Left lung (tissue), 14 donors: Measurements from ENCODE around the gene OR2T5. TPM values are rescaled to one million over a fixed set of nuclear protein-coding genes. Genes with fewer than 3 reads are reported as not detected.
"Not testable (repeated sequence)": the region's sequence is repeated elsewhere in the genome, so short reads cannot be mapped to it uniquely, and the experiment has no call there.

Experiments used
- ATAC-seq: fragments of 200-7000 bp; cut with Tn5 transposase; one replicate; pipeline ENCODE4 v1.9.1; 2020; ENCODE audit warnings: moderate library complexity
- DNase-seq, 4 donors: peaks; one replicate each; pipeline ENCODE4 v3.0.0-alpha.2; 2013 to 2020
- H3K27ac ChIP-seq, 2 donors: fragments of 200-600 bp; sonication (generic) in 1 of 2; one replicate each; pipeline versions ENCODE4 v1.5.0 to v1.8.0; 2020 to 2021
- H3K27me3 ChIP-seq, 2 donors: fragments of 200-600 bp; sonication (generic) in 1 of 2; one replicate each; pipeline versions ENCODE4 v1.5.0 to v1.8.0; 2020 to 2021
- H3K36me3 ChIP-seq, 2 donors: fragments of 200-600 bp; sonication (generic) in 1 of 2; one replicate each; pipeline versions ENCODE4 v1.5.0 to v1.8.0; 2020 to 2021
- H3K4me1 ChIP-seq, 2 donors: fragments of 200-600 bp; one replicate each; pipeline ENCODE4 v1.8.0; 2021
- H3K4me3 ChIP-seq, 2 donors: fragments of 200-600 bp; sonication (generic) in 1 of 2; one replicate each; pipeline versions ENCODE4 v1.5.0 to v1.8.0; 2020 to 2021; ENCODE audit warnings: mild to moderate bottlenecking in 1 of 2
- H3K9me3 ChIP-seq, 2 donors: fragments of 200-600 bp; sonication (generic) in 1 of 2; one replicate each; pipeline versions ENCODE4 v1.5.0 to v1.8.0; 2020 to 2021
- intact Hi-C, 2 donors: fragments of 100-400 bp; cut with DNase I; formaldehyde crosslinking; loops; one replicate each; pipeline versions ENCODE4 v1.11.2 to v1.14.2; 2022
- long read RNA-seq, 12 donors: library from polyadenylated mRNA in 2 of 12; unstranded in 2 of 12; transcript quantifications; one replicate each; pipeline ENCODE4 v2.0.0 and lab custom pipeline, GENCODE V29; 2019 to 2026
- polyA plus RNA-seq, 6 donors: library from polyadenylated mRNA; unstranded; fragments of 120-200 nt; gene quantifications; one replicate each; pipeline ENCODE4 v1.2.1, GENCODE V29; 2013; ENCODE audit not compliant: insufficient read length in 6 of 6
- total RNA-seq, 2 donors: library from RNA; stranded (reverse); fragmentation: NEBNext Ultra II Directional; extraction: Animal tissue kit (Norgen Biotek cat#: 25700); gene quantifications; one replicate each; pipeline ENCODE4 v1.2.1, GENCODE V29; 2021
- donor health status: DM: no; HTN: yes; CAD: no.
- donor health status: DM: no; HTN: no; CAD: no.

Gene OR2T5, protein sequence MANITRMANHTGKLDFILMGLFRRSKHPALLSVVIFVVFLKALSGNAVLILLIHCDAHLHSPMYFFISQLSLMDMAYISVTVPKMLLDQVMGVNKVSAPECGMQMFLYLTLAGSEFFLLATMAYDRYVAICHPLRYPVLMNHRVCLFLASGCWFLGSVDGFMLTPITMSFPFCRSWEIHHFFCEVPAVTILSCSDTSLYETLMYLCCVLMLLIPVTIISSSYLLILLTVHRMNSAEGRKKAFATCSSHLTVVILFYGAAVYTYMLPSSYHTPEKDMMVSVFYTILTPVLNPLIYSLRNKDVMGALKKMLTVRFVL
- not detected for total RNA-seq
- polyA plus RNA-seq, result not detected
- long read RNA-seq, donor 1, result 0 reads
- long read RNA-seq, donor 2, result 0 reads
- long read RNA-seq, donor 3, result 0 reads
- long read RNA-seq, donor 4, result 0 reads
- long read RNA-seq, donor 5, result 0 reads
- long read RNA-seq, donor 6, result 0 reads
- long read RNA-seq, donor 7, result 0 reads
- long read RNA-seq, donor 8, result 0 reads
- long read RNA-seq, donor 9, result 0 reads
- long read RNA-seq, donor 10, result 0 reads
- long read RNA-seq, donor 11, result 0 reads
- long read RNA-seq, donor 12, result 0 reads

DNA sequence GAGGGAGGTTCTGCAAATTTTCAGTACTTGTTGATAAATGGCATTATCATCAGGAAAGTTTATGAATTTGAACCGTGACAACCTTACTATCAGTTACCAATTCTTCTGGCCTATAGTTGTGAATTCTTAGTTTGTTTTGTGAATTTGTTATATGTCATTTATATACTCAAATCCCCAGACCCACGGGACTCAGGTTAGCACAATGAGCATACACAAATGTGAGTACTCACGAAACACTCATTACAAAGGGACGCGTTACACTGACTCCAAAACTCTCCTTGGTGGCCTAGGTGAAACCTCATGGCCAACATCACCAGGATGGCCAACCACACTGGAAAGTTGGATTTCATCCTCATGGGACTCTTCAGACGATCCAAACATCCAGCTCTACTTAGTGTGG, at the start of gene OR2T5:
OR2T5 (plus strand) TSS at position 301 of the 400 bp plus-strand sequence; CDS start at position 301, 0 bp downstream.
- H3K36me3 ChIP-seq, H3K27ac ChIP-seq, ATAC-seq, DNase-seq, H3K4me1 ChIP-seq, H3K9me3 ChIP-seq, intact Hi-C loops, H3K27me3 ChIP-seq, H3K4me3 ChIP-seq: not testable (repeated sequence)

DNA sequence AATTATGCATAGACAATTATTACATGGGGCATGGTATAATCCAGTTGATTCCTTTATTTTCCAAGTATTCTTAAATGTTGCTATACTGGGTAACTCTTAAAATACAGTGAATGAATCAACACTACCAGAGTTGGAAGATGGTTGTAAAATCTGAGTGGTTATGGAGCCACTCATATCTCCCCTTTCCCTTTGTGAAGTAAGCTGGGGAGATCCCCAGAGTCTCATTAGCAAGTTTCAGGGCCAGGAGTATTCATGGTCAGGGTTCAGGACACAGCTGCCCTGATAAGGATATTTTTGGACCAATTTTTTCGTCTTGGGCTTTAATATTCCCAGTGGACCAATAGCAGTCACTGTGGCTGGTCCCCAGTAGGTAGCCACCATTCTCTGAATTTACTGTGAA, 49.7 kb upstream of the OR2T5 start:
- intact Hi-C loops, H3K27me3 ChIP-seq, H3K4me3 ChIP-seq, ATAC-seq, H3K27ac ChIP-seq, H3K9me3 ChIP-seq, DNase-seq, H3K36me3 ChIP-seq, H3K4me1 ChIP-seq: not testable (repeated sequence)

DNA sequence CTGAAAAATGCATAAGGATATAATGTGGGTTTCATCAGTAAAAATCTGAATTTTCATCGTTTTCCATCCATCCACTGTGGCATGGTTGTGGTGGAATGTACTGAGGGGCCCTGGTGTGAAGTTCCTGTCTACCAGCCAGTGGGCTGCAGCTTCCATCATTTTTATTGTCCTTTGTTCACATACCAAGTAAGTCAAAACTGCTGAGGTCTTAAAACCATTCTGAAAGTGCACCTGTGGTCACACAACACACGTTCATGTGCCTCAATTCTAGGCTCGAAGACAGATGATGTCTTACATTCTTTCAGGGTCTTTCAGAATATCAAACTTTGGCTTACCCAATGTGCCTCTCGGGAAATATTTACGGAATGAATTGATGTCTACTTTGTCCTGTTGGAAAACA, 49.1 kb upstream of the OR2T5 start:
- H3K27me3 ChIP-seq, H3K4me3 ChIP-seq, H3K27ac ChIP-seq, ATAC-seq, H3K9me3 ChIP-seq, DNase-seq, intact Hi-C loops, H3K4me1 ChIP-seq, H3K36me3 ChIP-seq: not testable (repeated sequence)

DNA sequence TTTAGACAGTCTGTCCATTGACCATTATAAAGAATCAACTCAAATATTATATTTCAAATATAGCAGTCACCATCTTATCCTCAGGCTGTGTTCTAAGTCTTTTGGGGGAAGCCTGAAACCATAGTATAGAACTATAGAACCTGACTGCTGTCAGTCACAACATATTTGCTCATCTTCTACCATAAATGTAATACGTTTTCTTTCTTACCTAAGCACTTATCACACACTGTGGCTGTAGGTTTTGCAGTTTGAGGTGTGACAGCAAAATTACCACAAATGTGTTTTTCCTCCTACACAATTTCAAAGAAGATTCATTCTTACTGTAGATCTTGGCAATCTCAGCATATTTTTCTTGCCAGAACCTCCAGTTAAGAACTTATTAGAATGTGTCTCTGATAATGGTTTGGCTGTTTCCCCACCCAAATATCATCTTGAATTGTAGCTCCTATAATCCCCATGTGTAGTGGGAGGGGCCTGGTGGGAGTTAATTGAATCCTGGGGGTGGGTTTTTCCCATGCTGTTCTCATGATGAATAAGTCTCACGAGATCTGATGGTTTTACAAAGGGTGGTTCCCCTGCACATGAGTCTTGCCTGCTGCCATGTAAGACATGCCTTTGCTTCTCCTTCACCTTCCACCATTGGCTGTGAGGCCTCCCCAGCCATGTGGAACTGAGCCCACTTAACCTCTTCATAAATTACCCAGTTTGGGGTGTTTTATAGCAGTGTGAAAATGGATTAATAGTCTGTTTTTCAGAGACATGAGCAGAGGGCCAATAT, 45.7 kb upstream of the OR2T5 start:
- H3K36me3 ChIP-seq, H3K4me1 ChIP-seq, intact Hi-C loops, ATAC-seq, H3K27me3 ChIP-seq, H3K4me3 ChIP-seq, DNase-seq, H3K9me3 ChIP-seq, H3K27ac ChIP-seq: not testable (repeated sequence)

DNA sequence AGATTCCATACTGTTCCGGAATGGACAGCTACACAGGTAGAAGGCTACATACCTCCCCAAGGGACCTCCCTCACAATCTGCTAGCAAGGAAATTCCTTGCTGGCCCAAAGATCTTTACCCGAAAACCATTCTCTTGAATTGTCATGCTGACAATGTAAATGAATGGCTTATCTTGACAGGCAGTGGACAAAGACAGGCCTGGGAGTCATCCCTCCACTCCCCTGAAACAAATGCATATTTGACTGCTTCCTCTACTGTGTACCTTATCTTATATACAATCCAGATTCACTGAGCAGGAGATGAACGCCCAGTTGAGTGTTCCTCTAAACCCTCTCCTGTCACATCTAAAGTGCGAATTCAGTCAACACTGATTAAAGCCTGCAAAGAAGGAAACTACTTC, 43.8 kb upstream of the OR2T5 start:
- H3K27ac ChIP-seq, H3K4me3 ChIP-seq, H3K4me1 ChIP-seq, ATAC-seq, H3K36me3 ChIP-seq, H3K9me3 ChIP-seq, intact Hi-C loops, DNase-seq, H3K27me3 ChIP-seq: not testable (repeated sequence)

DNA sequence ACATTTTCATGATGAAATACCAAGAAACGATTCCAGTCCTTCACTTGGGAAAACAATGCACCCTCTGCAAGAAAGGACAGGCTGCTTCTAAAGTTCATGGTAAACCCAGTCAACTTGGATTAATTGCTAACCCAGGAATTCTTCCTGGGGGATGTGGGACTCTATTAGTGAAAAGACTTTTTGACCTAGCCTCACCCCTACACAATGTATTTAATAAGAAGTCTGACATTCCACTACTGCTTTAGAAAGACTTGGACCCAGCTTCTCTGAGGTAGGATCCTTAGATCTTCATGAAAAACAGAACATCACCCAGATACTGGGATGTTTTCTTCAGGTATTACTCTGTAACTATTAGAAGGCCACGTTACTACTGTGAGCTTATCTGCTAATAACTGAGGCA, 43.0 kb upstream of the OR2T5 start, which contains the start of gene OR2T2:
OR2T2 (plus strand) TSS at position 239 of the 400 bp plus-strand sequence. CDS start 7,161 bp downstream, outside the sequence.
- intact Hi-C loops, H3K36me3 ChIP-seq, H3K27me3 ChIP-seq, H3K27ac ChIP-seq, H3K4me3 ChIP-seq, ATAC-seq, H3K9me3 ChIP-seq, H3K4me1 ChIP-seq, DNase-seq: not testable (repeated sequence)

DNA sequence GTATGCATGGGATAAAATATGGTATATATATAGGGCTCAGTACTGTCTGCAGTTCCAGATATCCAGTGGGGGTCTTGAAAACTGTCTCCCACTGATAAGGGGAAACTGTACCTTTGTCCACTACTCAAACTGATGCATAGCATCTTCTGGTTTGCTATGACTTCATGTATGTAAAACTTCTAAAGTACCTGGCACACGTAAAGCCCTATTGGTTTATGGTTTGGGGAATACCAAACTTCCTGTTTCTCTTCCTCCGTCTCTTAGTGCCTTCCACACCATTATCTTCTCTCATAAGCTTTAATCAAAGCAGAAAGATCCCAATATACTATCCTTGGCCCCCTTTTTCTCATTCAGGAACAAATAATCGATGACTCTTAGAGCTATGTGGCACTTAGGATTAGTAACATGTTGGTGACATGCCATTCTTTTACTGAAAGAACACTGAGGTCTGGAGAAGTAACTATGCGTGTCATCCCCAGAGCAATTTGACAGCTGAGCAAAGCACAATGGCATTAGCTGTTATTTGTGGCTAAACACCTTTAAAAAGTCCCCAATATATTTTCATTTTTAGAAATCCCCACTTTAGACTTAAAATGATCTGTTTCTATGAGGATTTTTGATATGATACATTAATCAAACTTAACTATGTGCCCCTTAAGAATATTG, 39.8 kb upstream of the OR2T5 start:
- H3K4me3 ChIP-seq, DNase-seq, H3K9me3 ChIP-seq, ATAC-seq, H3K27me3 ChIP-seq, H3K36me3 ChIP-seq, H3K4me1 ChIP-seq, intact Hi-C loops, H3K27ac ChIP-seq: not testable (repeated sequence)

DNA sequence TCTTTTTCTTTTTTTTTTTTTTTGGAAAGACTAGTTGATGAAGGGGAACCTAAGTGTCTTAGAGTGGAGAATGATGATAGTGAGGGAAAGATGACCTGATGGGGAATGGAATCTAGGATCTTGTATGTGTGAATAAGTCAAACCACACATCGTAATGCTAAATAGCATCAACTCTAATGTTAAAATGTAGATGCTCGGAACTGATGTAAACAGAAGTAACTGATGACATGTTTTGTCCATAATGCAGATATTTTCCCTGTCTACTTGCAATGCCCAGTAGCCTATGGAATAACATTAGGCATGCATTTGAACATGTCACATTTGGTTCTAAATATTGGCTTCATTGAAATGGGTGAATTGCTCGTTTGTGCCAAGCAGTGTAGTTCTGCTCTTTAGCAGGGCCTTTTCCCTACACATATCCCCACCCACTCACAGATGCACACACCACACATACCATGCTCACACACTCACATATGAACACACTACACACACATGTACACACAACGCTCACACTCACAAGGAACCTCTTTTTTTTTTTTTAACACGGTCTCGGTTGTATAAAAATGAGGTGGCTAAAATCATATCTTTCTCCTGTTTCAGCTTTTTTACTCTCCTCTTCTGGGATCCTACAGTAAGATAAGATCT, 38.4 kb upstream of the OR2T5 start:
- ATAC-seq, DNase-seq, H3K36me3 ChIP-seq, H3K27me3 ChIP-seq, H3K4me1 ChIP-seq, H3K9me3 ChIP-seq, H3K4me3 ChIP-seq, H3K27ac ChIP-seq, intact Hi-C loops: not testable (repeated sequence)

DNA sequence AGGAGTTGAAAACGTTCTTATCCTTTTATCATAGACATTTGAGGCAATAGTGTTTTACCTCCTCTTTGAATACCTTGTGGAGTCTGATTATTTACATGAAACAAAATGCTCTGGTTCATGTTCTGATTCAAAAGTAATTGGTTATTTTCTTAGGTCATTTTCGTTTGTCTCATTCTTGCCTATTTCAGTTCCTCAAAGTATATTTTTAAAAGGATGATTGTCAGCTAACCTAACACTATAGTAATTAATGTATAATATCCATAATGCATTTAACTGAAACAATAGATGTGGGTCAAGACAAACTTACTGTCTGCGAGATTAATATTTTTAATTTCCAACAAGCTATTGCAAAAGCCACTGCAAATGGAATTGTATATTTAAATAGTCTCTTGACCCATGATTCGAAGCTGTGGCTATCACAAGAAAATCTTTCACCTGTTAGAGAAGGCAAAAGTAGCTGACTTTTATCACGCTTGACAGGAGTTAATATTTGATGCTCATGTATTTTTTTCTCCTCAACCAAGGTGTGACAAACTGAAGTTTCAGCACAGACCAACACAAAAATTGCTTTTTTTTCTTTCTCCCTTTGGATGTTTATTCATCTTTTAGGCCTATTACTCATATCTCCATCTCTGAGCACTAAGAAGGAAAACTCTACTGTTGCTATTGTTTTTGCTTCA, 37.8 kb upstream of the OR2T5 start:
- intact Hi-C loops, H3K27ac ChIP-seq: not testable (repeated sequence)

DNA sequence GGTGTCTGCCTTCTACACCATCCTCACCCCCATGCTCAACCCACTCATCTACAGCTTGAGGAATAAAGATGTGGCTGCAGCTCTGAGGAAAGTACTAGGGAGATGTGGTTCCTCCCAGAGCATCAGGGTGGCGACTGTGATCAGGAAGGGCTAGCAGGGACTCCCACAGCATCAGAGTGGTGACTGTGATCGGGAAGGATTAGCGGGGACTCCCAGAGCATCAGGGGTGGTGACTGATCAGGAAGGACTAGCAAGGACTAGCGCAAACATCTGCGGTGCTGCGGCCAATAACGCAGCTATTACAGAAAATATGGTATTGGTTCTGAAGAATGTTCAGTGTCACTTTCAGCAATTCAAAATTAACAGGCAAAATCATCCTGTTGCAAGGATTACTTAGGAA, 34.8 kb upstream of the OR2T5 start:
- H3K27ac ChIP-seq, intact Hi-C loops, H3K36me3 ChIP-seq, H3K4me1 ChIP-seq, H3K4me3 ChIP-seq, H3K27me3 ChIP-seq, DNase-seq, ATAC-seq, H3K9me3 ChIP-seq: not testable (repeated sequence)

More for the DNA sequence above, 37.8 kb upstream of the OR2T5 start:
- ATAC-seq, H3K4me1 ChIP-seq, DNase-seq, H3K27me3 ChIP-seq, H3K9me3 ChIP-seq, H3K4me3 ChIP-seq, H3K36me3 ChIP-seq: not testable (repeated sequence)

DNA sequence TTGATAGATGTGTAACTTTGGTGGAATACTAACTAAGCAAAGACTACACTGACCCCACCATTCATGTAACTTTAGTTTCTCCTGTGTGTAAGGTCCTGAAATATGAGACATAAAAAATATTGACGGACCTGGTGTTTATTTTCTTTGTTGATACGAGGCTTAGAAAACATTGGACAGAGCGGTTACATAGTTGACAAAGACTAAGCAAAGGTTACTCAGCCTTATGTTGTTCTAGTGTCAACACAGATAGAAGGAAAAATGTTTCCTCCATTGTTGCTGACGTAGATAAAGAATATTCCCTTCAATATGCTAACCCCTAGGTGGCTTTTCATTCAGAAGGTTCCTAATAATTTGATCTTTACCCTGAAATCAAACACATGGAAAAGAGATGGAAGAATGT, 33.3 kb upstream of the OR2T5 start:
- H3K4me3 ChIP-seq, H3K4me1 ChIP-seq, H3K27ac ChIP-seq, DNase-seq, H3K27me3 ChIP-seq, ATAC-seq, intact Hi-C loops, H3K36me3 ChIP-seq, H3K9me3 ChIP-seq: not testable (repeated sequence)

DNA sequence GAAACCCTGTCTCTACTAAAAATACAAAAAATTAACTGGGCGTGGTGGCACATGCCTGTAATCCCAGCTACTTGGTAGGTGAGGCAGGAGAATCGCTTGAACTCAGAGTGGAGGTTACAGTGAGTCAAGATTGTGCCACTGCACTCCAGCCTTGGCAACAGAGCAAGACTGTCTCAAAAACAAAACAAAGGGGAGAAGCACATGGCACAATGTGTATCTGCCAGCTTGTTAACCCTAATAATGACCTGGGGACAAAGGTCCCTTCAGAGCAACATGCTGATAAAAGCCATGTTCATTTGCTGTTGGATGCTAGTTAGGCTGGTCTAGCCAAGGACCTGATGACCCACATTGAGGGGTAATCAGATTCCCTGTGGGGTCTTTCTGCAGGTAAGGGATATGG, 31.8 kb upstream of the OR2T5 start:
- DNase-seq, intact Hi-C loops, H3K36me3 ChIP-seq, ATAC-seq, H3K27me3 ChIP-seq, H3K9me3 ChIP-seq, H3K4me1 ChIP-seq, H3K4me3 ChIP-seq, H3K27ac ChIP-seq: not testable (repeated sequence)
